Measurements from ENCODE around the gene ZNF550. TPM values are rescaled to one million over a fixed set of nuclear protein-coding genes. Genes with fewer than 3 reads are reported as not detected.
"Not testable (repeated sequence)": the region's sequence is repeated elsewhere in the genome, so short reads cannot be mapped to it uniquely, and the experiment has no call there.

Gene ZNF550
- total and polyA plus RNA-seq, 10 donors, result 5.4 to 39.5 (median 11.4) TPM

DNA sequence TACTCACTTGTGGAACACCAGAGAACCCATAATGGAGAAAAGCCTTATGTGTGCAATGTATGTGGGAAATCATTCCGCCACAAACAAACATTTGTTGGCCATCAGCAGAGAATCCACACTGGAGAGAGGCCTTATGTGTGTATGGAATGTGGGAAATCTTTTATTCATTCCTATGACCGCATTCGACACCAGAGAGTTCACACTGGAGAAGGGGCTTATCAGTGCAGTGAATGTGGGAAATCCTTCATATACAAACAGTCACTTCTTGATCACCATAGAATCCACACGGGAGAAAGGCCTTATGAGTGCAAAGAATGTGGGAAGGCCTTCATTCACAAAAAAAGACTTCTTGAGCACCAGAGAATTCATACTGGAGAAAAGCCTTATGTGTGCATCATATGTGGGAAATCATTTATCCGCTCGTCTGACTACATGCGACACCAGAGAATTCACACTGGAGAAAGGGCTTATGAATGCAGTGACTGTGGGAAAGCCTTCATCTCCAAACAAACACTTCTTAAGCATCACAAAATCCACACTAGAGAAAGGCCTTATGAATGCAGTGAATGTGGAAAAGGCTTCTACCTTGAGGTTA, 21.6 kb downstream of the ZNF550 start:
- no peak for TF ChIP-seq POLR2A (IDR thresholded peaks at IDR 0.05)
- TF ChIP-seq, protein P1, sequence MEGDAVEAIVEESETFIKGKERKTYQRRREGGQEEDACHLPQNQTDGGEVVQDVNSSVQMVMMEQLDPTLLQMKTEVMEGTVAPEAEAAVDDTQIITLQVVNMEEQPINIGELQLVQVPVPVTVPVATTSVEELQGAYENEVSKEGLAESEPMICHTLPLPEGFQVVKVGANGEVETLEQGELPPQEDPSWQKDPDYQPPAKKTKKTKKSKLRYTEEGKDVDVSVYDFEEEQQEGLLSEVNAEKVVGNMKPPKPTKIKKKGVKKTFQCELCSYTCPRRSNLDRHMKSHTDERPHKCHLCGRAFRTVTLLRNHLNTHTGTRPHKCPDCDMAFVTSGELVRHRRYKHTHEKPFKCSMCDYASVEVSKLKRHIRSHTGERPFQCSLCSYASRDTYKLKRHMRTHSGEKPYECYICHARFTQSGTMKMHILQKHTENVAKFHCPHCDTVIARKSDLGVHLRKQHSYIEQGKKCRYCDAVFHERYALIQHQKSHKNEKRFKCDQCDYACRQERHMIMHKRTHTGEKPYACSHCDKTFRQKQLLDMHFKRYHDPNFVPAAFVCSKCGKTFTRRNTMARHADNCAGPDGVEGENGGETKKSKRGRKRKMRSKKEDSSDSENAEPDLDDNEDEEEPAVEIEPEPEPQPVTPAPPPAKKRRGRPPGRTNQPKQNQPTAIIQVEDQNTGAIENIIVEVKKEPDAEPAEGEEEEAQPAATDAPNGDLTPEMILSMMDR (IDR thresholded peaks at IDR 0.05 in 8 of 11, conservative IDR thresholded peaks at IDR 0.05 in 3 of 11), result no peak
- no peak for TF ChIP-seq POLR2AphosphoS5 (IDR thresholded peaks at IDR 0.05)
- Histone ChIP-seq H3K36me3 (peaks cover 42 to 100% (median 94%) of the 10 kb centered on the region in 6 donors), H3K4me3 (peak overlapping the region in 1 of 8 donors; percentile 1), H3K4me1 (no peaks in the 10 kb centered on the region), H3K27ac (no peak overlapping the region), H3K9me3 (peaks cover 65 to 100% (median 100%) of the 10 kb centered on the region in 8 donors), H3K27me3 (replicated peaks in 1 of 7) (no peaks in the 10 kb centered on the region)
- DNase-seq, result no peak
- 86 to 99% (median 97%) methylated on average over 7 of the region's 7 CpGs for WGBS, 5 donors
- intact Hi-C loops (cut with DNase I; ENCODE audit: low total_unique reads), result no loop called here

DNA sequence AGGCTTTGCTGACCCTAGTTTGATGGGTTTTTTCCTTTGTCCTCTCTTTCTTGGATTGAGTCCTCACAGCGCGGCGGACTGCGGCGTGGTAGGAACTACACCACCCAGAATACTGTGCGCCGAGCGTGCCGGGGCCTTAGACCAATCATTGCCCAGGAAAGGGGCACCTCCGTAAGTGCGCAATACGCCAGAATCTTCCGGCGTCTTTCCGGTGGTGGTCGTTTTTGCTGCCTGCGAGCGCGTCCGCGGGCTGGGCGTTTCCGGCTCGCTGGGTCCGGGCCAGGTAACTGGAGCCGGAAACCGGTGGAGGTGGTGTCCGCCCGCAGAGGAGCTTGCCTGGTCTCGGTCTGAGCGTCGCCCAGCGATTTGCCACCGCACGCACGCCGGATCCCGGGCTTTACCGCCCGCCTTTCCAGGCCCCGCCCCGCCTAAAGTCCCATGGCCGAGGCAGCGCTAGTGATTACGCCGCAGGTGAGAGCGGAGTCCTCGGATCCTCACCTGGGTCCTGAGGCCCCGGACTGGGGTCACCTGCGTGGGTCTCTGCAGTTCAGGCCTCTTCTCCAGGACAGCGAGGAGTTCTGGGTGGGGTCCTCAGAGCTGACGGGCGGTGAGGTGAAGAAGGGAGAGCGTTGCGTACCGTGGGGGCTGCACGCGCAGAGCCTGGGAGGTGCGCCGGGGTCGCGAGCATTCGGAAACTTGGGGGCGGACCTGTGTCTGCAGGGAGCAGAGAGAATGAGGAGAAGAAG, 32.4 kb downstream of the ZNF550 start, which contains the start of gene ZNF549:
Gene ZNF549, plus strand, starts transcription at position 221 of the 746 bp plus-strand sequence. Its CDS starts 218 bp downstream, at position 439.
- DNase-seq, result peak; percentile 95
- Histone ChIP-seq H3K27ac (peak within 1 kb of the TSS; percentile 69 to 91 (median 86)), H3K36me3 (peaks cover 8 to 26% (median 18%) of the 10 kb centered on the region in 6 donors), H3K4me3 (peak within 1 kb of the TSS; percentile 63 to 89 (median 80)), H3K4me1 (peaks cover 6 to 26% (median 20%) of the 10 kb centered on the region in 6 donors), H3K9me3 (peaks cover 2 to 73% (median 39%) of the 10 kb centered on the region in 8 donors), H3K27me3 (replicated peaks in 1 of 7) (no peaks in the 10 kb centered on the region)
- peak; percentile 86 to 91 (median 88) for TF ChIP-seq POLR2AphosphoS5 (IDR thresholded peaks at IDR 0.05)
- TF ChIP-seq POLR2A (IDR thresholded peaks at IDR 0.05), result no peak
- TF ChIP-seq, protein P1 (IDR thresholded peaks at IDR 0.05 in 8 of 11, conservative IDR thresholded peaks at IDR 0.05 in 3 of 11), result peak in 2 of 11 experiments; percentile 17 to 35
- intact Hi-C loops (cut with DNase I; ENCODE audit: low total_unique reads), result no loop called here
- 1 to 5% (median 1%) methylated on average over 32 to 64 of the region's 64 CpGs for WGBS, 5 donors

DNA sequence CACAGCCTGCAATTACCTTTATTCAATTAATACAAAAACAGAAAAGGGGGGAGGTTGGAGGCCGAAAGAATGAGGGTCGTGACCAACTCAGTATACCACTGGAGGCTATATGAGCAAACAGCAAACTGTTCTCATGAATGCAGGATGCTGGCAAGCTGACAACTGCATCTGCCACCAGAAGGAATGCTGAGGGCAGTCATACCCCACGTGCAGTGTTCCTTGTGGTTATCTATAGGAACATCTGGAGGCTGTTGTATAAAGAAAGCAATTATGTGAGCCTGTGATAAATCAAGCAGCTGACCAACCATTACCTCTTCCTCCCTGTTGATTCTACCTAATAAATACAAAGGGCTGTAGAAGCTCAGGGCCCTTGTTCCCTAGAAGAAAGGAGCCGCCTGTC, 41.6 kb downstream of the ZNF550 start:
- intact Hi-C loops (cut with DNase I; ENCODE audit: low total_unique reads); H3K27me3 ChIP-seq (replicated peaks in 1 of 7); H3K4me3 ChIP-seq; H3K4me1 ChIP-seq; H3K27ac ChIP-seq; DNase-seq: not testable (repeated sequence)
- peaks cover 0 to 53% (median 33%) of the 10 kb centered on the region in 6 donors for H3K36me3 ChIP-seq
- 83 to 91% (median 90%) methylated on average over 4 of the region's 4 CpGs for WGBS, 5 donors
- H3K9me3 ChIP-seq, result peaks cover 3 to 99% (median 89%) of the 10 kb centered on the region in 8 donors

DNA sequence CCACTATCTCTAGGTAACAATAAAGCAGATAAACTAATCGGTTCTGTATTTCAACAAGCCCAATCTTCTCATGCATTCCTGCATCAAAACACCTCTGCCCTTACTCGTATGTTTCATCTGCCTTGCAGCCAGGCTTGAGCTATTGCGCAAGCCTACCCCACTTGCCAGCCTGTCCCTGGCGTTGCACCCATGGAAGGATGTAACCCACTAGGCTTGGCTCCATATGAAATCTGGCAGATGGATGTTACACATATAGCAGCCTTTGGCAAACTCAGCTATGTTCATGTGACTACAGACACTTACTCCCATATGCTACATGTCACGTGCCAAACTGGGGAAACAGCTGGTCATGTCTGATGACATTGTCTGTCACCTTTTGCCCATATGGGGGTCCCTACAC, 44.4 kb downstream of the ZNF550 start:
- Histone ChIP-seq H3K36me3 (peaks cover 0 to 60% (median 35%) of the 10 kb centered on the region in 6 donors), H3K27me3 (replicated peaks in 1 of 7) (no peaks in the 10 kb centered on the region), H3K4me1 (no peaks in the 10 kb centered on the region), H3K27ac (no peak overlapping the region), H3K4me3 (no peak overlapping the region), H3K9me3 (peaks cover 13 to 100% (median 98%) of the 10 kb centered on the region in 8 donors)
- TF ChIP-seq, protein P1 (IDR thresholded peaks at IDR 0.05 in 8 of 11, conservative IDR thresholded peaks at IDR 0.05 in 3 of 11), result no peak
- no peak for TF ChIP-seq POLR2AphosphoS5 (IDR thresholded peaks at IDR 0.05)
- TF ChIP-seq POLR2A (IDR thresholded peaks at IDR 0.05), result no peak
- no peak for DNase-seq
- intact Hi-C loops (cut with DNase I; ENCODE audit: low total_unique reads), result no loop called here
- WGBS, 5 donors, result 86 to 96% (median 96%) methylated on average over 5 of the region's 5 CpGs

Data from spleen (tissue), 11 donors.